ENCODE measurements around the gene TPCN1. TPM values are rescaled to one million over a fixed set of nuclear protein-coding genes. Genes with fewer than 3 reads are reported as not detected.

Gene TPCN1
- total and polyA plus RNA-seq, 2 of the 8 experiments (the other 6 are each of a cell fraction or from before 2014, with no cell fraction given) = 14.9 to 21.4 TPM

DNA sequence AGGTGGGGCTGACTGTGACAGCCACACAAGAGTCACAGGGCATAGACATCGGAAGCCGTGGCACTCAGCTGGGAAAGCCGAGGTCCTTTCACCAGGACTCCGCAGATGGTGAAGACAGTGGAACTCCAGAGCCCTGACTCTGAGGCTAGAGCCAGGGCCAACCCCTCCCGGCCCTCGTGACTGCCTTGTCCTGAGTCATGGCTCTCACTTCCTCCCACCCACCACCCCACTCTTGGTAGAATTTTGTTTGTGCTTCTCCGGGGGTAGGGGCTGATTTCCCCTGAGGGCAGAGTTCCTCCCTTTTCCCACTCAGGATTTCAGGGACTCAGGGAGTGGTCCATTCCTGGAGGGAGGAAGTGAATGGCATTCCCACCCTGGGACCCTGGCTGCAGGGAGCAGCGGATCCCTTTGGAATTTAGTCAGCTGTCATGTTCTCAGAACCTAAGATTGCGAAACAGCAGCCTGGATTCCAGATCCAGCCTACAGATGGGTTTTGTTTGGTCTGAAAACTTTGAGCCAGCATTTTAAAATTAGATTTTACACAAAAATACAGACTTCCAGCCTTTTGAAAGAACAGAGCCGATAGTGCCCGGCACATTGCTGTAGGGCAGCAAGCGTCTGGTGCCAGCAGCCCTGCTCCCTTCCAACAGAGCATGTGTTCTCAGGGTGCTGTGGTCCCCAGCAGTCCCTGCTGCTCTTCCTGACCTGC is 50.7 kb downstream of the TPCN1 start:
- no peak overlapping the region for H2BK15ac ChIP-seq (ENCODE audit: low read length)
- WGBS, 2 experiments (ENCODE audit: extremely low coverage in 1 of 2, insufficient coverage in 1 of 2, insufficient read length in 1 of 2, insufficient replicate concordance in 2 of 2, low coverage in 1 of 2, low lambda C conversion rate in 2 of 2, missing lambda C conversion rate in 1 of 2) = 95% methylated on average over 12 of the region's 12 CpGs; no CpG with 5 or more reads in 1 of the 2 experiments

More for the DNA sequence above, 50.7 kb downstream of the TPCN1 start:
- H3K14ac ChIP-seq (ENCODE audit: insufficient read length) = no peak overlapping the region
- no peaks in the 10 kb centered on the region for H3K9me3 ChIP-seq (ENCODE audit: insufficient read depth in 2 of 2, low read depth in 1 of 2, low read length in 1 of 2)
- H3K23ac ChIP-seq (ENCODE audit: insufficient read length) = no peak overlapping the region
- no peak overlapping the region for H4K5ac ChIP-seq (ENCODE audit: insufficient read length, low read depth, low read length)
- no peak overlapping the region for H3K56ac ChIP-seq (replicated peaks; ENCODE audit: insufficient read length, low read depth, low read length)
- CTCF ChIA-PET (ENCODE audit: partially characterized antibody) = interaction anchor here (0.6 to 1.4 kb wide), 3 partner anchors 11 to 523 kb away, joined by 3 to 4 read pairs (median 3); partner anchors contain the start of gene TPCN1
- H3K9ac ChIP-seq (replicated peaks in 1 of 4; ENCODE audit: extremely low read depth in 1 of 4, low read depth in 3 of 4, low read length in 3 of 4) = no peak overlapping the region
- H2BK20ac ChIP-seq (ENCODE audit: low read length) = no peak overlapping the region
- H4K20me1 ChIP-seq (replicated peaks in 1 of 2; ENCODE audit: control insufficient read depth in 1 of 2, insufficient read depth in 2 of 2, low read length in 2 of 2) = peaks cover 0 to 8% of the 10 kb centered on the region in 2 experiments
- H3K18ac ChIP-seq (ENCODE audit: extremely low read depth, low read length) = no peak overlapping the region
- H3K4me3 ChIP-seq (ENCODE audit: extremely low read depth in 1 of 4, insufficient read depth in 2 of 4, low read depth in 3 of 4, low read length in 4 of 4) = no peak overlapping the region
- H3K4me1 ChIP-seq (replicated peaks in 1 of 4; ENCODE audit: control insufficient read depth in 3 of 4, insufficient read depth in 4 of 4, low read length in 3 of 4) = no peaks in the 10 kb centered on the region; a peak in 1 of 7 replicates
- no peaks in the 10 kb centered on the region for H3K79me2 ChIP-seq (ENCODE audit: control insufficient read depth in 1 of 2, insufficient read depth in 2 of 2, low read length in 2 of 2)
- no peaks in the 10 kb centered on the region for H3K79me1 ChIP-seq (ENCODE audit: low read depth, low read length)
- H3K23me2 ChIP-seq (ENCODE audit: low read depth, low read length) = no peaks in the 10 kb centered on the region
- H3K27ac ChIP-seq (ENCODE audit: low read depth, low read length) = no peak overlapping the region
- no peak for FAIRE-seq
- H3K4ac ChIP-seq (replicated peaks; ENCODE audit: insufficient read length, low read depth, low read length) = no peak overlapping the region
- POLR2A ChIA-PET (ENCODE audit: partially characterized antibody) = interaction anchor here (0.9 to 1.8 kb wide), 4 partner anchors 13 to 85 kb away, joined by 3 read pairs; no protein-coding TSS in a partner anchor
- H2AK5ac ChIP-seq (ENCODE audit: low read depth, low read length) = no peak overlapping the region
- no peak overlapping the region for H2AFZ ChIP-seq (ENCODE audit: low read length)
- TF ChIP-seq, protein P1, sequence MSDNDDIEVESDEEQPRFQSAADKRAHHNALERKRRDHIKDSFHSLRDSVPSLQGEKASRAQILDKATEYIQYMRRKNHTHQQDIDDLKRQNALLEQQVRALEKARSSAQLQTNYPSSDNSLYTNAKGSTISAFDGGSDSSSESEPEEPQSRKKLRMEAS (IDR thresholded peaks at IDR 0.05) = no peak
- TF ChIP-seq CEBPB (IDR thresholded peaks at IDR 0.05; ENCODE audit: low read depth, low read length) = peak; percentile 97
- H3K36me3 ChIP-seq (ENCODE audit: control insufficient read depth in 2 of 4, insufficient read depth in 4 of 4, low read length in 3 of 4) = no peaks in the 10 kb centered on the region; a peak in 2 of 8 replicates
- no peak overlapping the region for H2BK5ac ChIP-seq (ENCODE audit: low read depth, low read length)
- no peak overlapping the region for H4K8ac ChIP-seq (ENCODE audit: extremely low read depth, insufficient read depth, low read length)
- no peak overlapping the region for H2BK120ac ChIP-seq (replicated peaks; ENCODE audit: low read depth, low read length)
- H2BK12ac ChIP-seq (ENCODE audit: low read depth, low read length) = no peak overlapping the region
- no peaks in the 10 kb centered on the region for H3K27me3 ChIP-seq (replicated peaks in 1 of 4; ENCODE audit: control insufficient read depth in 3 of 4, extremely low read depth in 1 of 4, insufficient read depth in 3 of 4, low read length in 3 of 4)
- H3K4me2 ChIP-seq (ENCODE audit: insufficient read depth in 1 of 2, low read depth in 2 of 2, low read length in 2 of 2) = no peak overlapping the region
- H4K91ac ChIP-seq (replicated peaks; ENCODE audit: insufficient read length, low read length) = no peak overlapping the region
- no peak for DNase-seq (ENCODE audit: low read depth in 1 of 2, low spot score in 2 of 2)

All from H1 (cell line).